ENCODE data around the gene PCSK6. TPM values are rescaled to one million over a fixed set of nuclear protein-coding genes. Genes with fewer than 3 reads are reported as not detected.
"Not testable (repeated sequence)": the region's sequence is repeated elsewhere in the genome, so short reads cannot be mapped to it uniquely, and the experiment has no call there.

PCSK6 gene
- polyA plus RNA-seq, 1 donor from 2014 or later, result 1.1 TPM

DNA sequence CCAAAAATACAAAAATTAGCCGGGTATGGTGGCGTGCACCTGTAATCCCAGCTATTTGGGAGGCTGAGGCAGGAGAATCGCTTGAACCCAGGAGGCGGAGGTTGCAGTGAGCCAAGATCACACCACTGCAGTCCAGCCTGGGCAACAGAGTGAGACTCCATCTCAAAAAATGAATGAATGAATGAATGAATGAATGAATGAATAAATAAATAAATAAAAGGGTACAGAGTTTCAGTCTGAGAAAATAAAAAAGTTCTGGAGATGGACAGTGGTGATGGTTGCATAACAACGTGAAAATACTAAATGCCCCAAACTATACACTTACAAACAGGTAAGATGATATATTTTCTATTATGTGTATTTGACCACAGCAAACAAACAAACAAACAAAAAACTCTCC lies 34.7 kb downstream of the PCSK6 start:
- H4K20me1 ChIP-seq (ENCODE audit: insufficient read depth); H3K9me2 ChIP-seq (ENCODE audit: insufficient read depth, low read length); H3K4me3 ChIP-seq (ENCODE audit: low read length); H3K27me3 ChIP-seq (ENCODE audit: insufficient read depth, low read depth, low read length); H2AFZ ChIP-seq (ENCODE audit: low read depth, low read length); H3K9me3 ChIP-seq (ENCODE audit: low read length); H3K4me2 ChIP-seq (ENCODE audit: low read length); H3K79me2 ChIP-seq (replicated peaks; ENCODE audit: insufficient read depth, low read length); H3K36me3 ChIP-seq (ENCODE audit: insufficient read depth, low read length); H3K9ac ChIP-seq (ENCODE audit: low read length); H3K27ac ChIP-seq (ENCODE audit: low read length); H3F3A ChIP-seq (ENCODE audit: insufficient read depth, low read length, poor library complexity, severe bottlenecking): not testable (repeated sequence)

DNA sequence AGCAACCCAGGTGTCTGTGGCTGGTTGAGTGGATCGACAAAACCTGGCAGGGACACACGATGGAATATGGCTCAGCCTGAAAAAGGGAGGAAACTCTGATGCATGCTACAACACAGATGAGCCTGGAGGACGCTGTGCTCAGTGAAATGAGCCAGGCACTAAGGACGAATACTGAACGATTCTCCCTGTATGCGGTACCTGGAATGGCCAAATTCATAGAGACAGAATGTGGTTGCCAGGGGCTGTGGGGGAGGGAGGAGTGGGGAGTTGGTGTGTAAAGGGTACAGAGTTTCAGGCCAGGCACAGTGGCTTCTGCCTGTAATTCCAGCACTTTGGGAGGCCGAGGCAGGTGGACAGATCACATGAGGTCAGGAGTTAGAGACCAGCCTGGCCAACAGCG lies 35.1 kb downstream of the PCSK6 start:
- Histone ChIP-seq H3K79me2 (replicated peaks; ENCODE audit: insufficient read depth, low read length) (no peaks in the 10 kb centered on the region), H3K9ac (ENCODE audit: low read length) (no peak overlapping the region), H3K4me2 (ENCODE audit: low read length) (no peak overlapping the region), H4K20me1 (ENCODE audit: insufficient read depth) (no peaks in the 10 kb centered on the region), H3K9me3 (ENCODE audit: low read length) (no peaks in the 10 kb centered on the region), H2AFZ (ENCODE audit: low read depth, low read length) (no peak overlapping the region), H3F3A (ENCODE audit: insufficient read depth, low read length, poor library complexity, severe bottlenecking) (no peaks in the 10 kb centered on the region), H3K9me2 (ENCODE audit: insufficient read depth, low read length) (no peaks in the 10 kb centered on the region), H3K4me3 (ENCODE audit: low read length) (no peak overlapping the region), H3K36me3 (ENCODE audit: insufficient read depth, low read length) (no peaks in the 10 kb centered on the region), H3K27ac (ENCODE audit: low read length) (no peak overlapping the region), H3K27me3 (ENCODE audit: insufficient read depth, low read depth, low read length) (no peaks in the 10 kb centered on the region)
- TF ChIP-seq MXI1 (conservative IDR thresholded peaks at IDR 0.05; ENCODE audit: poor library complexity, severe bottlenecking), result no peak
- TF ChIP-seq RAD21 (conservative IDR thresholded peaks at IDR 0.05), result no peak
- TF ChIP-seq, protein P1, sequence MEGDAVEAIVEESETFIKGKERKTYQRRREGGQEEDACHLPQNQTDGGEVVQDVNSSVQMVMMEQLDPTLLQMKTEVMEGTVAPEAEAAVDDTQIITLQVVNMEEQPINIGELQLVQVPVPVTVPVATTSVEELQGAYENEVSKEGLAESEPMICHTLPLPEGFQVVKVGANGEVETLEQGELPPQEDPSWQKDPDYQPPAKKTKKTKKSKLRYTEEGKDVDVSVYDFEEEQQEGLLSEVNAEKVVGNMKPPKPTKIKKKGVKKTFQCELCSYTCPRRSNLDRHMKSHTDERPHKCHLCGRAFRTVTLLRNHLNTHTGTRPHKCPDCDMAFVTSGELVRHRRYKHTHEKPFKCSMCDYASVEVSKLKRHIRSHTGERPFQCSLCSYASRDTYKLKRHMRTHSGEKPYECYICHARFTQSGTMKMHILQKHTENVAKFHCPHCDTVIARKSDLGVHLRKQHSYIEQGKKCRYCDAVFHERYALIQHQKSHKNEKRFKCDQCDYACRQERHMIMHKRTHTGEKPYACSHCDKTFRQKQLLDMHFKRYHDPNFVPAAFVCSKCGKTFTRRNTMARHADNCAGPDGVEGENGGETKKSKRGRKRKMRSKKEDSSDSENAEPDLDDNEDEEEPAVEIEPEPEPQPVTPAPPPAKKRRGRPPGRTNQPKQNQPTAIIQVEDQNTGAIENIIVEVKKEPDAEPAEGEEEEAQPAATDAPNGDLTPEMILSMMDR (IDR thresholded peaks at IDR 0.05; ENCODE audit: poor library complexity, severe bottlenecking), result no peak
- TF ChIP-seq TAF1 (IDR thresholded peaks at IDR 0.05; ENCODE audit: low read depth), result no peak
- TF ChIP-seq POLR2AphosphoS5 (IDR thresholded peaks at IDR 0.05), result no peak
- no peak for TF ChIP-seq EZH2 (IDR thresholded peaks at IDR 0.05; ENCODE audit: borderline replicate concordance, insufficient read depth, low read length, poor library complexity, severe bottlenecking)
- no peak for TF ChIP-seq EP300 (conservative IDR thresholded peaks at IDR 0.05; ENCODE audit: poor library complexity, severe bottlenecking)
- TF ChIP-seq SMC3 (conservative IDR thresholded peaks at IDR 0.05; ENCODE audit: poor library complexity), result no peak
- TF ChIP-seq, protein P2, sequence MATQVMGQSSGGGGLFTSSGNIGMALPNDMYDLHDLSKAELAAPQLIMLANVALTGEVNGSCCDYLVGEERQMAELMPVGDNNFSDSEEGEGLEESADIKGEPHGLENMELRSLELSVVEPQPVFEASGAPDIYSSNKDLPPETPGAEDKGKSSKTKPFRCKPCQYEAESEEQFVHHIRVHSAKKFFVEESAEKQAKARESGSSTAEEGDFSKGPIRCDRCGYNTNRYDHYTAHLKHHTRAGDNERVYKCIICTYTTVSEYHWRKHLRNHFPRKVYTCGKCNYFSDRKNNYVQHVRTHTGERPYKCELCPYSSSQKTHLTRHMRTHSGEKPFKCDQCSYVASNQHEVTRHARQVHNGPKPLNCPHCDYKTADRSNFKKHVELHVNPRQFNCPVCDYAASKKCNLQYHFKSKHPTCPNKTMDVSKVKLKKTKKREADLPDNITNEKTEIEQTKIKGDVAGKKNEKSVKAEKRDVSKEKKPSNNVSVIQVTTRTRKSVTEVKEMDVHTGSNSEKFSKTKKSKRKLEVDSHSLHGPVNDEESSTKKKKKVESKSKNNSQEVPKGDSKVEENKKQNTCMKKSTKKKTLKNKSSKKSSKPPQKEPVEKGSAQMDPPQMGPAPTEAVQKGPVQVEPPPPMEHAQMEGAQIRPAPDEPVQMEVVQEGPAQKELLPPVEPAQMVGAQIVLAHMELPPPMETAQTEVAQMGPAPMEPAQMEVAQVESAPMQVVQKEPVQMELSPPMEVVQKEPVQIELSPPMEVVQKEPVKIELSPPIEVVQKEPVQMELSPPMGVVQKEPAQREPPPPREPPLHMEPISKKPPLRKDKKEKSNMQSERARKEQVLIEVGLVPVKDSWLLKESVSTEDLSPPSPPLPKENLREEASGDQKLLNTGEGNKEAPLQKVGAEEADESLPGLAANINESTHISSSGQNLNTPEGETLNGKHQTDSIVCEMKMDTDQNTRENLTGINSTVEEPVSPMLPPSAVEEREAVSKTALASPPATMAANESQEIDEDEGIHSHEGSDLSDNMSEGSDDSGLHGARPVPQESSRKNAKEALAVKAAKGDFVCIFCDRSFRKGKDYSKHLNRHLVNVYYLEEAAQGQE (IDR thresholded peaks at IDR 0.05; ENCODE audit: borderline replicate concordance), result no peak

All from neural cell (in vitro differentiated cells).